Measurements from ENCODE around the gene MLF2. TPM values are rescaled to one million over a fixed set of nuclear protein-coding genes. Genes with fewer than 3 reads are reported as not detected.

The MLF2 gene
- total RNA-seq, 3 donors from 2014 or later (not counting 1 experiment from before 2014, with no cell fraction given), result 114 to 117 (median 116) TPM

DNA sequence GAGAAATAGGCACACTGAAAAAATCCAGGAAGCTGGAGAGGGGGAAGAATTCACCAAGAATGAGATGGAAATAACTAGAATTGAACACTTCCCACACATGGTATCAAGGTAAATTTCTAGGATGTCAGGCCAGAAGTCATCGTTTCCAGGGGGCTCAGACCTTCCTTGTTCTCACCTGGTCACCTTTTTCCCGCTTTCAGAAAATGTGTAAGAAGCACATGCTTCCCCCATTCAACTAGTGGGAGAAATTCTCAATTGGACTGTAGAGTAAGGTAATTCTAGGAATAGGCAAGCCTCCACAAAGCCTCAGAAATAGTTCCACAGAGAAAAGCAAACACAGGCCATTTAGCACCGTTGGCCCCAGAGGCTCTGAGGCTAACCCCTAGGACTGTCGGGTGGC lies 10.4 kb upstream of the MLF2 start:
- H3K27me3 ChIP-seq (ENCODE audit: control insufficient read depth, insufficient read depth, low read length), result peaks cover 10% of the 10 kb centered on the region
- Mint-ChIP-seq H3K36me3 (no peaks in the 10 kb centered on the region), H3K9me3 (no peaks in the 10 kb centered on the region), H3K4me3 (no peak overlapping the region), H3K4me1 (peaks cover 26 to 28% of the 10 kb centered on the region in 2 donors), H3K27ac (no peak overlapping the region), H3K27me3 (ENCODE audit: low read depth in 2 of 2) (peaks cover 29 to 47% of the 10 kb centered on the region in 2 donors)
- no peak for DNase-seq
- peaks cover 34% of the 10 kb centered on the region for H3K4me1 ChIP-seq (ENCODE audit: control insufficient read depth, insufficient read depth, low read length)
- intact Hi-C loops (cut with micrococcal nuclease), result no loop called here
- H3K9me3 ChIP-seq (ENCODE audit: control insufficient read depth, insufficient read depth, low read length), result no peaks in the 10 kb centered on the region
- no peak for ATAC-seq
- no peak overlapping the region for H3K4me3 ChIP-seq (ENCODE audit: low read length)
- WGBS (ENCODE audit: insufficient coverage), result 91% methylated on average over 4 of the region's 4 CpGs
- no peak overlapping the region for H3K27ac ChIP-seq (ENCODE audit: low read length)
- no peaks in the 10 kb centered on the region for H3K36me3 ChIP-seq (ENCODE audit: control insufficient read depth, insufficient read depth, low read length)
- TF ChIP-seq, protein P1, sequence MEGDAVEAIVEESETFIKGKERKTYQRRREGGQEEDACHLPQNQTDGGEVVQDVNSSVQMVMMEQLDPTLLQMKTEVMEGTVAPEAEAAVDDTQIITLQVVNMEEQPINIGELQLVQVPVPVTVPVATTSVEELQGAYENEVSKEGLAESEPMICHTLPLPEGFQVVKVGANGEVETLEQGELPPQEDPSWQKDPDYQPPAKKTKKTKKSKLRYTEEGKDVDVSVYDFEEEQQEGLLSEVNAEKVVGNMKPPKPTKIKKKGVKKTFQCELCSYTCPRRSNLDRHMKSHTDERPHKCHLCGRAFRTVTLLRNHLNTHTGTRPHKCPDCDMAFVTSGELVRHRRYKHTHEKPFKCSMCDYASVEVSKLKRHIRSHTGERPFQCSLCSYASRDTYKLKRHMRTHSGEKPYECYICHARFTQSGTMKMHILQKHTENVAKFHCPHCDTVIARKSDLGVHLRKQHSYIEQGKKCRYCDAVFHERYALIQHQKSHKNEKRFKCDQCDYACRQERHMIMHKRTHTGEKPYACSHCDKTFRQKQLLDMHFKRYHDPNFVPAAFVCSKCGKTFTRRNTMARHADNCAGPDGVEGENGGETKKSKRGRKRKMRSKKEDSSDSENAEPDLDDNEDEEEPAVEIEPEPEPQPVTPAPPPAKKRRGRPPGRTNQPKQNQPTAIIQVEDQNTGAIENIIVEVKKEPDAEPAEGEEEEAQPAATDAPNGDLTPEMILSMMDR (IDR thresholded peaks at IDR 0.05), result no peak

DNA sequence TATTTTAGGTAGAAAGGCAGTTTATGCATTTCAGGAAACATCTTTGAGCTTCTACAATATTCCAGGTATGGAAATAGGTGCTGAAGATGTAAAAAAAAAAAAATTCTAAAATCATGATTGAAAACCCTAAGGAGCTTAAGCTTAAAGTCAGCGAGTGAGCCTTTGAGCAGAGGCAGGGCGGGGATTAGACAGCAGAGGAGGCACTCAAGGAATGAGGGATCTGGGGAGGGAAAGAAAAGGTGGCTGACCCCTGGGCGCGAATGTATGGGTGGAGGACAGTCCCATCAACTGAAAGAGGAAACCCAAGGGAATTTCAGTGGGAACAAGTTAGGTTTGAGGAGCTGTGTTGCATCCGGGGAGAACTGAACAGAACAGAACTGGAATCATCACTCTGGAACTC lies 6.8 kb upstream of the MLF2 start:
- WGBS (ENCODE audit: insufficient coverage), result 95% methylated on average over 5 of the region's 5 CpGs
- Histone ChIP-seq H3K4me3 (ENCODE audit: low read length) (no peak overlapping the region), H3K27ac (ENCODE audit: low read length) (no peak overlapping the region), H3K4me1 (ENCODE audit: control insufficient read depth, insufficient read depth, low read length) (peaks cover 9% of the 10 kb centered on the region), H3K27me3 (ENCODE audit: control insufficient read depth, insufficient read depth, low read length) (no peaks in the 10 kb centered on the region), H3K36me3 (ENCODE audit: control insufficient read depth, insufficient read depth, low read length) (no peaks in the 10 kb centered on the region), H3K9me3 (ENCODE audit: control insufficient read depth, insufficient read depth, low read length) (no peaks in the 10 kb centered on the region)
- no peaks in the 10 kb centered on the region for H3K9me3 Mint-ChIP-seq
- H3K36me3 Mint-ChIP-seq, result no peaks in the 10 kb centered on the region
- intact Hi-C loops (cut with micrococcal nuclease), result no loop called here
- H3K4me1 Mint-ChIP-seq, result peaks cover 7 to 9% of the 10 kb centered on the region in 2 donors
- TF ChIP-seq, protein P1 (IDR thresholded peaks at IDR 0.05), result no peak
- no peak overlapping the region for H3K27ac Mint-ChIP-seq
- ATAC-seq (no peak), DNase-seq (no peak)
- H3K27me3 Mint-ChIP-seq (ENCODE audit: low read depth in 2 of 2), result peaks cover 7 to 39% of the 10 kb centered on the region in 2 donors
- no peak overlapping the region for H3K4me3 Mint-ChIP-seq

DNA sequence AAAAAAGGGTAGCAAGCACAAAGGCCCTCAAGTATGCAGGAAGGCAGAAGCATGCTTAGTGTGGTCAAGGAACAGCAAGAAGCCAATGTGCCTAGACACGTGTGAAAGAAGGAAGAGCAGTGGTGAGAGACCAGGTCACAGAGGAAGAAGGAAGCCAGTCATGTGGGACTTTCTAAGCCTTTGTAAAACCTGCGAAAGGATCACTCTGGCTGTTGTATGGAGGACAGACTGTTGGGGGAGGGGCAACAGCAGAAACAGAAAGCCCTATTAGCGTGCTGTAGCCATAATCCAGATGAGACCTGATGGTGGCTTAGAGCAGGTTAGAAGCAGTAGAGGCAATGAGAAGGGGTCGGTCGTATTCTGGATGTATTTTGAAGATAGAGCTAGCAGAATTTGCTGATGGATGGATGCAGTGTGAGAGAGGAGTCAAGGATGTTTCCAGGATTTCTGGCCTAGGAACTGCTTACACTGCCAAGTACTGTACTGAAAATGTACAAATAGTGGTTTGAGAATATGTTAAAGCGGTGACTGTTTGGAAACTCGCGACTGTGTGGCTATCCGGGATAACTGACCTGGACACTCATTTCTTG lies 5.7 kb upstream of the MLF2 start:
- DNase-seq (no peak), ATAC-seq (no peak)
- Histone ChIP-seq H3K36me3 (ENCODE audit: control insufficient read depth, insufficient read depth, low read length) (no peaks in the 10 kb centered on the region), H3K4me1 (ENCODE audit: control insufficient read depth, insufficient read depth, low read length) (peaks cover 4% of the 10 kb centered on the region), H3K27ac (ENCODE audit: low read length) (no peak overlapping the region), H3K9me3 (ENCODE audit: control insufficient read depth, insufficient read depth, low read length) (no peaks in the 10 kb centered on the region), H3K4me3 (ENCODE audit: low read length) (no peak overlapping the region), H3K27me3 (ENCODE audit: control insufficient read depth, insufficient read depth, low read length) (no peaks in the 10 kb centered on the region)
- peaks cover 0 to 31% of the 10 kb centered on the region in 2 donors for H3K27me3 Mint-ChIP-seq (ENCODE audit: low read depth in 2 of 2)
- 79% methylated on average over 9 of the region's 9 CpGs for whole genome bisulfite sequencing (ENCODE audit: insufficient coverage)
- no peak overlapping the region for H3K27ac Mint-ChIP-seq
- H3K4me1 Mint-ChIP-seq, result peaks cover 4% of the 10 kb centered on the region in 2 donors
- intact Hi-C loops (cut with micrococcal nuclease), result no loop called here
- H3K9me3 Mint-ChIP-seq, result no peaks in the 10 kb centered on the region
- no peak overlapping the region for H3K4me3 Mint-ChIP-seq
- TF ChIP-seq, protein P1 (IDR thresholded peaks at IDR 0.05), result no peak
- H3K36me3 Mint-ChIP-seq, result no peaks in the 10 kb centered on the region
